DMS79 (cell line): ENCODE results near the gene ZNF180.
"Not testable (repeated sequence)": the region's sequence is repeated elsewhere in the genome, so short reads cannot be mapped to it uniquely, and the experiment has no call there.

Experiments
- DNase-seq: peaks from one replicate; lab custom pipeline; 2025; lab: John Stamatoyannopoulos, UW

The ZNF180 gene

DNA sequence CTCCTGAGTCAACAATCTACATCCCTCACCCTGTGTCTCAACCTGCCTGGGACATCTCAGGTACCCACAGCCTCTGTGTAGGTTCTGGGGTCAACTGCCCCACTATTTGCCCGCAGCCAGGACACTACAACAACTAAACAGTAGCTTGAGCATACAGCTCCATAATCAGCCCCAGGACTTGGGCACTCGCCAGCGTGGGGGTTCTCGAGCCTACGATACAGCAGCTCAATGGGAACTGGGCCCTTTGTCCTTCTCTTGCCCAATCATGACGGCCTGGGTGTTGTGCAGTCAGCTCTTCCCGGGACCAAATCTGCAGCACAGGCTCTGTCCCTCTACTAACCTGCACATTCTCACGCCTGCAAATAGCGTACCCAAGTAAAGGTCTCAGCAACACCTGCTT is 1.3 kb downstream of the ZNF180 start:
- DNase-seq: no peak

DNA sequence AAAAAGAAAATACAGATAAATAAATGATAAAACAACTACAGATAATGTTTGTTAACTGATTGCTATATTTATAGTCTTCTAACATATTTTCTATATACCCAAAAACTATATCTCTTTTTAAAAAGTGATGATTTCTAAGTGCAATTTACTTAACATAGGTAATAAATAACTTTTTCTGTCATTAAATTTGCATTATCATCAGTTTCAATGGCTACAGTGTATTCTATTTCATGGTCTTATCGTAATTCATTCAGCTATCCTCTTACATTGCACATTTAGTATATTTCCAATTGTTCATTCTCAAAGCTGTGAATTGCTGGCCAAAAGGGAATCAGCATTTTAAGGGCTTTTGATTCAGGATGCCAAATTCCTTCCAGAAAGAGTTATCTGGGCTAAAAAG is 3.6 kb downstream of the ZNF180 start:
- DNase-seq: no peak

DNA sequence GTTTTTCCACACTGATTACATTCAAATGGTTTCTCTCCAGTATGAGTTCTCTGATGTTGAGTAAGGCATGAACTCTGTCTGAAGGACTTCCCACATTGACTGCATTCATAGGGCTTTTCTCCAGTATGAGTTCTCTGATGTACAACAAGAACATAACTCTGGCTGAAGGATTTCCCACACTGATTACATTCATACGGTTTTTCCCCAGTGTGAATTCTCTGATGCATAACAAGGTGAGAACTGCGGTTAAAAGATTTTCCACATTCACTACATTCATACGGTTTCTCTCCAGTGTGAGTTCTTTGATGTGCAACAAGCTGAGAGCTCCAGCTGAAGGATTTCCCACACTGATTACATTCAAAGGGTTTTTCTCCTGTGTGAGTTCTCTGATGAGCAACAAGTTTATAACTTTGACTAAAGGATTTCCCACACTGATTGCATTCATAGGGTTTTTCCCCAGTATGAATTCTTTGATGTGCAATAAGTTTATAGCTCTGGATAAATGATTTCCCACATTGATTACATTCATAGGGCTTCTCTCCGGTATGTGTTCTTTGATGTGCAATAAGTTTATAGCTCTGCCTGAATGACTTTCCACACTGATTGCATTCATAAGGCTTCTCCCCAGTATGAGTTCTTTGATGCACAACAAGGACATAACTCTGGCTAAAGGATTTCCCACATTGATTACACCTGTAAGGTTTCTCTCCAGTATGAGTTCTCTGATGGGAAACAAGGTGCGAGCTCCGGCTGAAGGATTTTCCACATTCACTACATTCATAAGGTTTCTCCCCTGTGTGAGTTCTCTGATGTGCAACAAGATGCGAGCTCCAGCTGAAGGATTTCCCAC is 23.5 kb downstream of the ZNF180 start:
- DNase-seq: no peak

DNA sequence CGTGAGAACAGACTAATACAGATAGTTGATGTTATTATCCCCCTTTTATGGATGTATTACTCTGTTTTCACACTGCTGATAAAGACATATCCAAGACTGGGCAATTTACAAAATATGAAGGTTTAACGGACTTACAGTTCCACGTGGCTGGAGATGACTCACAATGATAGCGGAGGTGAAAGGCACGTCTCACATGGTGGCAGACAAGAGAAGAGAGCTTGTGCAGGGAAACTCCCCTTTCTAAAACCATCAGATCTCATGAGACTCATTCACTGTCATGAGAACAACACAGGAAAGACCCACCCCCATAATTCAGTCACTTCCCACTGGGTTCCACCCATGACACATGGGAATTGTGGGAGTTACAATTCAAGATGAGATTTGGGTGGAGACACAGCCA is 31.6 kb downstream of the ZNF180 start:
- DNase-seq: not testable (repeated sequence)

DNA sequence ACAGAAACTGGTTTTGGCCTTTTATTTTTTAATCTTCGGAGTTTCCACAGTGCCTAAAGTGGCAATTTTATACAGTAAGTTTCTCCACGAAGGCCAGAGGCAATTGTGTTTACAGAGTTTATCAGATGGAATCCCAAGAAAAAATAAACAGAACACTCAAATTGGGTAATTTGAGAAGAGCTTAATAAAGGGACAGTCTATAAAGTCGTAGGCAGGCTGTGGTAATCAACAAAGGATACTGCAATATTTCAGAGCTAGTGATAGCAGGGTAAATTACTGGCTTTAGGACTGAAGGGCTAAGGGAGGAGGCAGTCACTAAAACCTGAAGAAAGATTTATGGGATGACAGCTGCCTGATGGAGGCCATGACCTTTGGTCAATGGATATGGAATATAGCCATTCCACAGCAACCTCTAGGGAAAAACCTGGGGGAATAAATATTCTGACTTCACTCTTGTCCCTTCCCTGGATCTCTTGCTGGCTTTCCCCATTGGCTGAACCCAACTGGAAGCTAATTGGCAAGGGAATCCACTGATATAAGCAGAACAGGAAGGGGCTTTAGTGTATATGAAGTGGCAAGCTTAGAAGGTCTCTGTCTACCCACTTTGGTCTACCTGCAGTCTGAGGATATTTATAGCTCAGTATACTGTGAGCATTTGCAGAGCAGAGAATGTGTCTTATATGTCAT is 37.6 kb downstream of the ZNF180 start:
- not testable (repeated sequence) for DNase-seq

DNA sequence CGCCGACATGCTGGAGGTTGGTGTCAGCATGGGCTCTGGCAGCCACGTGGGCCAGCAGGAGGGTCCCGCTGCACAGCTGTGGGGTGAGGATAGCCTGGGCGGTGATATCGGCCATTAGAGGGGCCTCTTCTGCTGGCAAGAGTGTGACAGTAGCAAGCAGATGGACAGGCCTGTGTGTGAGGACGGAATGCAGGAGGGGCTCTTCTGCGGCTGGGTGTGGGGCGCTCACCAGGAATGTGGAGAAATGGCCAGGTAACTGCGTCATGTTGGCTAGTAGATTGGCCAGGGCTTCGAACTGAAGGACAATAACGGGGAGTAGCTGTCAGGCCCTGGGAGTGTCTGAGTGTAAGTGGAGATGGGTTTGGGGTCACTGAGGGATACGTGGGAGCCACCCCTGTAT is 44.3 kb downstream of the ZNF180 start:
- not testable (repeated sequence) for DNase-seq

DNA sequence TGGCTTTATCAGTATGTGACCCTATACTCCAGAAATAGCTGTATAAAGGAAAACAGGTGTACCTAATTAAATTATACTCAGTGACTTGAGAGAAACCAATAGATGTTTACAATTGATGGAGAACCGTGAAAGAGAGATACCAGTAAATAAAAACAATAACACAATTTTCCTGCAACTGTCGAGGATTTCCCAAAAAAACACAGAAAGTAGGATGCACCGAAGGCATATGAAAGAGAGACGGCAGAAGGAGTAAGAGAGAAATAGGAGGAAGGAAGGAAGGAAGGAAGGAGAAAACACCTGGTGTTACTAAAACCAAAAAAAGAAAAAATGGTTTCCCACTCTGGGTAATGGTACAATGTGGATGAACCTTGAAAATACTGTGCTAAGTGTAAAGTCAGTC is 45.2 kb downstream of the ZNF180 start:
- no peak for DNase-seq

DNA sequence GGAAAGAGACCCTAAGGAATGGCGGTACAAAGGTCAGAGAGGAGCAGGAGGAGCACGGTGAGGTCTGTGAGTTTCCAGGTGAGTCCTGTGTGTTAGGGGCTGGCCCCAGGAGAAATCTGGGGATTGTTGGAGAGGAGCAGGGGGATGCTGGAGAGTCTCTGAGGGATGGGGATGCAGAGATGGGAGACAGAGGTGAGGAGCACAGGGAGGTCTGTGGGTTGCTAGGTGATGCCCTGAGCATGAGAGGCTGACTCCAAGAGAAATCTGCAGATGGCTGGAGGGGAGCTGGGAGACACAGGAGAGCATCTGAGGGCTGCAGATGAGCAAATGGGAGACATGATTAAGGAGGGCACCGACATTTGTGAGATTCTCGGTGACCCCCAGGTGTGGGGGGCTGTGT is 48.0 kb downstream of the ZNF180 start:
- no peak for DNase-seq

DNA sequence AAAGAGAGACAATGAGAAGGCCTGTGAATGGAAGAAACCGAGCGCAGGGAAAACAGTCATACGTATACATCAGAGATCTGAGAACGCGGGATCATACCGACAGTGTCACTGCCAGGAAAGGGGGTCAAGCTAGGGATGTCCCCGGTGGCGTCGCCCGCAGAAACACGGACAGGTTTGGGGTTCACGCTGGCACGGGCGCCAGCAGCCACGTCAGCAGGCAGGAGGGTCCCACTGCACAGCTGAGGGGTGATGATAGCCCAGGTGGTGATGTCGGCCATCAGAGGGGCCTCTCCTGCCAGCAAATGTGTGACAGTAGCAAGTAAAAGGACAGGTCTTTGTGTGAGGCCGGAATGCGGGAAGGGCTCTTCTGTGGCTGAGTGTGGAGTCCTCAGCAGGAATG is 48.6 kb downstream of the ZNF180 start:
- DNase-seq: no peak

DNA sequence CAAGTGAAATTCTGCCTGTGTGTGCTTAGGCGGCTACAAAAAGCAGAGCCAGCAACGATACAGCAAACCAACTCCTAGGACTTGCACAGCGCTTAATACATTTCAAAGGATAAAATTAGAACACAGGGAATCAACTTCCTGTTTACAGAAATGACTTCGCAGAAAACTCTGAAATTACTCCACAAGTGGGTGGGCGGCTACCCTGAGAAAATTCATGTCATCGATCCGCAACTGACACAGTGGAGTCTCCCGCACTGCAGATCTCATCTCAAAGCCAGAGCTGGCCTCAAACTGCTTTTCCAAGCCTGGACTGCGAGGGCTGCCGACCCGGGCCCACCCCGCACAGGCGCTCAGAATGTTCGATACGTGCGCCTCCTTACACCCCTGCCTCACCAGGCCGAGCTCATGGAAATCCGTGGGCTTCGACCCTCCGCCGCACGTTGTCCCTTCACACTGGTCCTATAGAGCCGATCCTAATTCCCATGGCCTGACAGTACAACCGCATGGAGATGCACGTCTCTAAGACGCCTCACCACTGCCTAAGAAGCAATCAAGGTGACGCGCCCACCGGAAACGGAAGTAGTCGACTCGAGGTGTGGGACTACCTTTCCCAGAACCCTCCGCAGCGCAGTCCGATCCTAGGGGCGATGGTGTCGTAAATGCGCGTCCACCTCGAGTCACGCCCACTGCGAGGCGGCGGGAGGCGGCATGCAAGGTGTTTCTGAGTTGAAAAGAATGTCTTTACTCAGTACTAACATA is 52.2 kb downstream of the ZNF180 start, which contains the start of gene ZNF229:
Gene ZNF229, minus strand, starts transcription at position 557 of the 759 bp plus-strand sequence. CDS start 5,625 bp downstream, outside the sequence.
- DNase-seq: peak; percentile 91

DNA sequence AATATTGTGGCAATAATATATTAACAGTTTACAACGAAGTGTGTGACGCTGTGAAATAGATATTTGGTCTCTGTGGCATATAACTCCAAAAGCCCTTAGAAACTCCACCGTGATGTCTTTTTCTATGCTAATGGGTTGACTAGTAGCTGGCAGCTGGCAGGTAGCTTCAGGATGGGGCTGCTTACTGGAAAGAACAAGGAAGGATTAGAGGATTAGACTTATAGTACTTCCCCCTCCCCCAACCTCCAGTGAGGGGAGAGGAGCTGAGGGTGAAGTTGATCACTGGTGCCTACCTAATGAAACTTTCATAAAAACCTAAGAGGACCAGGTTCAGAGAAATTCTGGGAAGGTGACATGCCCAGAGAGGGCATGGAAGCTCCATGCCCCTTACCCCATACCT is 61.9 kb downstream of the ZNF180 start:
- no peak for DNase-seq

DNA sequence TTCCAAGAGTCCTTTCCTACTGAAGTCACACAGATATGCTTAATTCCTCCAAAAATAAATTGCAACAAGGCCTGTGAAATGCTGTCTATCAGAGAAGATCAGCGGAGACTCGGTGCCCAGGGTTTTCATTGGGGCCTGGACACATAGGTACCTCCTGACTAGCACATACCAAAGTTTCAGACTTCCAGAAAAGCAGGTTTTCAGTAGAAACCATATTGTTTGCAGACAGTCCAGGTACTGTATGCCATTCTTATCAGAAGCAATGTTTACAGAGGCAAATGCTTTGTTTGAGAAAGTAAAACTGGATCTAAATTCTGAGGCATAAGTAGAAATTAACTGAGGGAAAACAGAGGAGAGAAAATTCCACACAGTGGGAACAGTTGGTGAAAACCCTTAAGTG is 64.9 kb downstream of the ZNF180 start:
- no peak for DNase-seq

DNA sequence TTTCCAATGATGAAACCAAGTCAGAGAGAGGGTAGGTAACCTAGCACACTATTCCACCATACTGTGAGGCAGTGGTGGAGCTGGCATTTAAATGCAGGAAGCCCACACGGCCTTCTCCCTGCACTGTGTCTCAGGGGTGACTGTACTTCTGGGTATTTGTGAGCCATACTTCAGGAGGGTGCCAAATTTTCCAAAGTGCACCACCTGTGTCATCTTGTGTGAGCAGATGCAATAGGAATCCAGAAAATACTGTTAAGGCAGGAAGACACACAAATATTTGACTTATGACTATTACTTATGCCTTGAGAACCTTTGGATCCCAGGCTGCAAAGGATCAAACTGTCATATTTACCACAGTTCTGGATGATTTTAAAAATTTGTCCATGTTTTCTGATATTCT is 69.4 kb downstream of the ZNF180 start:
- DNase-seq: no peak
